Raji (cell line): Measurements from ENCODE around the gene GALNT10.

Source experiments
- POLR2A ChIP-seq: IDR thresholded peaks from 2 replicates; pipeline ENCODE4 v1.6.1; 2011; ENCODE audit warnings: low read depth, low read length, control low read depth; ENCODE audit not compliant: insufficient read depth

Gene GALNT10

DNA sequence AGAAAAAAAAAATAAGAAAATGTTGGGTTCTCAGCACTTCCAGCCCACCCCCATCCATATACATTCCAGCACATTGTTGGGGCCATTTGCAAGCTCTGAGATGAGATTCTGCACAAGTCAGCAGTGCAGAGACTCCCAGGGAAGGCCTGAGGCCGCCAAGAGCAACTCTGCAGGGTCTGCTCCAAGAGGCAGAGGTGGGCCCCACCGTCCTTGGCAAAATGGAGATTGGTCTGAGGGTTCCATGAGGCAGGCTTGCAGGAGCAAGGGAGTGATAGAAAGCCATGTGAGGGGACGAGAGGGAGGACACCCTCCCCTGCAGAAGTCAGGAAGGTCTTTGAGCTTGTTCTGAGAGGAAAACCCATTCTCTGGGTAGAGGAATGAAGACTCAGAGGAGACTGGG, 203.3 kb downstream of the GALNT10 start:
- TF ChIP-seq POLR2A = no peak

DNA sequence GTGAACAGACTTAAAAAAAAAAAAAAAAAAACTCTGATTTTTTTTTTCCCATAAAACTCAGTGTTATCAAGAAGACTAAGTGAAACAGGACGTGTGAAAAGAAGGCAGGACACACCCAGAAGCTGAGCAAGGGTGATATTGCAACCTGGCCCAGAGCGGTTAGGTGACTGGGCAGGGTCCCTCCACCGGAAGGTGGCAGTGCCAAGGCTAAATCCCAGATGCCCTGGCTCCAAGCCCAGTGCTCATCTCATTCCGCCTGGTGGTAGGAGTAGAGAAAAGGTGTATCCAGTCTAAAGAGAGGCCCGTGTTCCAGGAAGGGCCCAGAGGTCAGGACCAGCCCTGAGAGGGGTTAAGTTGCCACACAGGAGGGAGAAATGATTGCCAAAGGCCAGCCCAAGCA, 203.8 kb downstream of the GALNT10 start:
- no peak for TF ChIP-seq POLR2A

DNA sequence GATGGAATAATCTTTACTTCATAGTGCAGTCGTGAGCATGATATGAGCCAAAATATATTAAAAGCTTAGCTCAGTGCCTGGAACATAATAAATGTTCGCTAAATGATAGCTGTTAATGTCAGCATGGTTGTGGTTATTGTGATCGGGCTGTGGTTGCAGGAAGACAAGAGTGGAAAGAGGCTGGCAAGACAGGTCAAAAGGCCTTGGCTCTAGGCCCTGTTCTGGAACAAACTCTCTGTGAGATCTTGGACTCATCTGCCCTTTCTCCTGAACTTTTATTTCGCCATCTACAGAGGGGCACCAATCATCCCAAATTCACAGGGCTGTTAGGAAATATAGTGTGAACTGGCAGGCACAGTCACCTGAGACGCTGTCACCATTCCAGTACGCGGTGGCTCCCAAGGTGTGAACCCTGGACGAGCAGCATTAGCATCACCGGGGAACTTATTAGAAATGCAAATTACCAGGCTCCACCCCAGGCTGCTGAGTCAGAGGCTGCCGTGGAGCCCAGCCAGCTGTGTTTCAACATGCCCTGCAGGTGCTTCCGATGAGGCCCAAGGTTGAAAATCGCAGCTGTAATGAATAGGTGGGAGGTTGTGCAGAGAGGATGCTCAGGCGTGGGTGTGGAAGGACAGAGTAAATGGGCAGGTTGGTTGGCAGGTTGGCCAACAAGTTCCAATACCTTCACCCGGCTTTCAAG, 205.0 kb downstream of the GALNT10 start:
- no peak for TF ChIP-seq POLR2A

DNA sequence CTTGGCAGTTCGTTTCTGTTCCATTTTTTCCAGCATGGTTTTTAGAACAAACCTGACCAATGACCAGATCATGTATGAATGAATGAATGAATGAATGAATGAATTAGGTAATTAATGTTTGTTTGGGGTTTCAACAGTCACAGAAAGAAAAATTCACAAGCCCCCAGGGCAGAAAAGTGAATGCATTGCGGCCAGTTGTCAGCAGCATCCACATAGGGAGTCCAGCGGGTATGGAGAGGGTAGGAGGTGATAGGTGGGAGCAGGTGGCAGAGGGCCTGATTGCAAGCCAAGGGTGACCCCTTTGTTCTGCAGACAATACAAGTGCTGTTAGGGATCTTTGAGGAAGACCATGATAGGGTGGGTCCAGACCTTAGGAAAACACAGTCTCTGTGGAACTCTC, 205.6 kb downstream of the GALNT10 start:
- TF ChIP-seq POLR2A = no peak

DNA sequence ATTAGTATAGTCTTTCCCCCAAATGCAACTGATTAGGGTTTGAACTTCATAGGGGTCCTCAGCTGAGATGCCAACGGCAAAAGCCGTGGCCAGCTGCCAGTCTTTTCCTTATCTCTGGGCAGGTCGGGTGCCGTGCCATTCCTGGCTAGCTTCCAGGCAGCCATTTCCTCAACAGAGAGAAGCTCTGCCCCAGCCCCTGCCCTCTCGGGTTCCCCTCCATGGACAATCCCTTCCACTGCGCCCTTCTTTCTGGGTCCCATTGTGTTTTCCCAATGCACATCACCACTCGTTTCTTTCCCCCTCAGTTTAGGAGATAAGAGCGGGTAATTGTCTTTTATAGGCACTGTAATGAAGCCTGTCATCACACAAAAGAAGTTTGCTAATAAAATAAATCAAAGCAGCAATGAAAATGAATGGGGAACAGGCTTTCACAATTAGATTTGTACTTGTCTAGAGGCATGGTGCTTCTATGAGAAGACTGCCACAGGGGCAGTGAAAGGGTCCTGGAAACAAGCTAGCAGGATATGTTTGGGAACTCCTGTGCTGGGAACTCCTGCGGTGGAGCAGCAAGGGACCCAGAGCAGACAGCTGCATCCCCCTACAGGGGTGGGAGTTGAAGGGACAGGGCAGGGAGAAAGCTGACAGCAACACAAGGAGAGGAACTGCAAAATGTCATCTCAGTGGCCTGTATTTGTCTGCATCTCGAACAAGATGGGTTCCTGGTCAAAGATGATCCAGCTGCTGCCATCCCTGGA, 207.3 kb downstream of the GALNT10 start:
- TF ChIP-seq POLR2A = no peak

DNA sequence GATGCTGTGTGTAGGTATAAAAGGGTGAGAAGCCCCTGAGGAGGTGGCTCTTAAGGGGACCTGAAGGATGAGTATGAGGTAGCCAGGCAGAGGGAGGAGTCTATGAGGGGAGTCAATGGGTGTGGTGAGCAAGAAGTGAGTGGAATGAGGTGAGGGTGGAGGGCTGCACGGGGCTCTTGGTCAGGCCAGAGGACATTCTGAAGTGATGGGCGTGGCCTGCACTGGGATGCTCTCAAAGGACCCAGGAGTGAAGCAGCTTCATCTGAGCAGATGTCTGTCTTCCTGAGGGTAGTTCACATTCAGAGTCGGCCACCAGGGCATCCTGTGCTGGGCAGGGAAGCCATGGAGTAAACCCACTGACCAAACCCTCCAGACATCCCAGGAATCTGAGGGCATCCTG, 210.1 kb downstream of the GALNT10 start:
- no peak for TF ChIP-seq POLR2A

DNA sequence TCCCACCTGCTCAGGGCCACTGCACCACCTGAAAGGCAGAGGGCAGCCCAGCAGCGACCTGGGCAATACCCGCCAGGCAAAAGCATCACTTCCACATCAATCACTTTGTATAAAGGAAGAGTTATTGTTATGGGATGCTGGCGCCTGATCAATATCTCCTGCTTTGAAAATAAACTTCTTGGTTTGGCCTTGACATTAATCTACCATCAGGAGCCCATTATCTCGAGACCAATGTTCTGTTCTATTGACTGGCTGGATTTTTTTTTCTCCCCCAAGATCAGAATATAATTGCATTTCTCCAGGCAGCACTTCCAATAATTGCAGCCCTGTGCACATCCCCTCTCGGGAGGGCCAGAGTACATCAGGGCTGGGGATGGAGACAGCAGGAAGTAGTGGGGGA, 210.8 kb downstream of the GALNT10 start:
- no peak for TF ChIP-seq POLR2A

DNA sequence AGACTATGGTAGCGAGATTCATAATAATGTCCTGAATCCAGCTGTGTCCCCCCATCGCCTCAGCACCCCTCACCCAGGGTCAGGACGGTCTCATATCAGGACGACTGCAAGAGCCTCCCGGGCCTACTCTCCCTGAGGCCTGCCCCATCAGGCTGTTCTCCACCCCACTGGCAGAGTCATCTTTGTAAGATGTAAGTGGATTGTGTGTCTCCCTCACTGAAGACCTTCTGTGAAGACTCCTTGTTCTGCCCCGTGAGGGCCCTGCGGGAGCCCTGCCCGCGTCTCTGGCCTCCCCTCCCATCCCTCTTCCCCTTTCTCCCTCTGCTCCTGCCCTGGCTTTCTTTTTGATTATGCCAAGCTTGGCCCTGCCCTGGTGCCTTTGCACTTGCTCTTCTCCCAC, 211.4 kb downstream of the GALNT10 start:
- no peak for TF ChIP-seq POLR2A

DNA sequence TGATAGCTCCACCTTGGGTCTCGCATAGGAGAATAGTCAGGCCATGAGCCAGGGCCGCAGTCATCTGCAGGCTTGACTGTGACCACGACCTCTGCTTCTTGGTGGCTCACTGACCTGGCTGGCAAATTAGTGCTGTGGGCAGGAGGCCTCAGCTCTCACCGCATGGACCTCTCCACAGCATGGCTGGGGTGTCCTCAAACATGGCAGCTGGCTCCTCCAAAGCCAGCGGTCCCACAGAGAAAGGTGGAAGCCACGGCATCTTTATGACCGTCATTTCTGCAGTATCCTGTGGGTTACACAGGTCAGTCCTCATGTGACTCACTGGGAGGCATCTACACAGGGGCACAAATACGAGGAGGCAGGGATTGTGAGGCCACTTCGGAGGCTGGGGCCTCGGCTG, 212.1 kb downstream of the GALNT10 start:
- TF ChIP-seq POLR2A = no peak

DNA sequence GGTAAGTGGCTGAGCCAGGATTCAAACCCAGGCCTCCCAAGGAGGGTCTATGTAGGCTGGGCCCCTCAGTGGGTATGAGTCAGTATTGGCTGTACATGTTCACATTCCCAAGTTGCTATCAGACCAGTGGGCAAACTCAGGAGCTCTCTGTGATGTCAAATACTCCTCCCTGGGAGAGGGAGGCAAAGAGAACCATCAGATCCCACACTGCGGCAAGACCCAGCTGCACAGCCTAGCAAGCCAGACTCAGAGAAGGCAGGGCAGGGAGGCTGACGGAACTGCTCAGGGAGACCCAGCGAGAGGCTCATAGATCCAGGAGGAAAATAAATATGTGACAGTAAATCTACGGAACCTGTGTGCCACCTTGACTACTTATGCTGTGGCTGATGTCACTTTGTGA, 212.7 kb downstream of the GALNT10 start:
- no peak for TF ChIP-seq POLR2A

DNA sequence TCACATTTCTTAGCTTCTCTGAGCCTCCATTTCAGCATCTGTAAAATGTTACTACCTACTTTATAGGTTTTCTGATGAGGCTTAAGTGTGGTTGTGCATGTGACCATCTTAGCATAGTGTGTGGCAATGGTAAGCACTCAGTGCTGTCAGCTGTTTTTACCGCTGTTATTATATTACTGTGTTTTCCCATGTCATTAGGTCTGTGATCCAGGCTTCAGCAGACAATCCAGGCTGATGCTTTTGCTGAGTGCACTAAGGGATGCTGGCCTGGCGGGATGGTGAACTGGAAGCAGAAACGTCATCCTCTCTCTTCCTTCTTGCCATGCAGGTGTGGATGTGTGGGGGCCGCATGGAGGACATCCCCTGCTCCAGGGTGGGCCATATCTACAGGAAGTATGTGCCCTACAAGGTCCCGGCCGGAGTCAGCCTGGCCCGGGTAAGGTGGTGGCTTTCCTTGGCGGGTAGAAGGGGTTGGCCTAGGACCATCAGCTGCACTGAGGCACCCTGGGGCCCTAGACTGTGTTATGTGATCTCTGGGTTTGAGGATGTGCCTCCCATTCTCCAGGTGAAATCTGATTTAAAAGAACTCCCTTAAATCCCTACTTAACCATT, 213.3 kb downstream of the GALNT10 start:
- TF ChIP-seq POLR2A = no peak

DNA sequence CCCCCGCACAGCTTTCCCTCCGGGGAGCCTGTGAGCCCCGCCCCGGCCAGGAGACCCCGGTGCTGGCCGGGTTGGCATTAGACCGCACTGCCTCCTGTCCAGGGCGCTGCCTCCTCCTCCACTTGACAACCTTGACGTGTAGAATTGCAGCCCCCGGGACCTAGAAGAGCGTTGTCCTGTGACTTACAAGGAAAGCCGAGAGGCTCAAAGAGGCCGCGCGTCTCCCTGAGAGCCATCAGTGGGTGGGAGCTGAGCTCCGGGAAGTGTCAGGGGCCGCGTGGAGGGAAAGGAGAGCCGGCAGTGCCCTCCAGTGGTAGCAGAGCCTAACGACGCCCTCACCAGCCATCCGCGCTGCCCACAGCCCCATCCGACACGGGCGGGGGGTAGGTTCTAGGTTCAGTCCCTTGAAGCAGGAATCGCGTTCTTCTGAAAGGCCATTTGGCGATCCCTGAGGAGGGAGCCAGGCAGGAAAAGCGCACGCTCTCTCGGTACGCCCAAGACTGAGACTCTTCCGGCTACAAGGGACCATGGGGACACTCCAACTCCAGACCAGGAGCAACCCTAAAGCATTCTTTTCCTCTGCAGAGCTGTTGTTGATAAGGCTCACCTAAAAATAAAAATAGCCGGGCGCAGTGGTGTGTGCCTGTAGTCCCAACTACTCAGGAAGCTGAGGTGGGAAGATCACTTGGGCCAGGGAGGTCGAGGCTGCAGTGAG, 214.7 kb downstream of the GALNT10 start:
- TF ChIP-seq POLR2A = no peak

DNA sequence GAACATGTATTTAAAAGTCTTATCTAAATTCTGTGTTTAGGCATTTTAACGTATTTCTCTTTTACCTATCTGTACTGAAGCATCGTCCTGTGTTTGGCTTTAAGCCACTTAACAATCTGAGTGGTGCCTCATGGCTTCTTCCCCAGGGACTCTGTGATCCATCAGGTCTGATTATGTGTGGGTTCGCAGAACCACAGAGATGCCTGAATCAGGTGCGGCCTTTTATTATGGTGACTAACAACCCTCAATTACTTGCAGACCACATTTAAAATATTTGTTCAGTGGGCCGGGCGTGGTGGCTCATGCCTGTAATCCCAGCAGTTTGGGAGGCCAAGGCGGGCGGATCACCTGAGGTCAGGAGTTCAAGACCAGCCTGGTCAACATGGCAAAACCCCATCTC, 215.7 kb downstream of the GALNT10 start:
- no peak for TF ChIP-seq POLR2A

DNA sequence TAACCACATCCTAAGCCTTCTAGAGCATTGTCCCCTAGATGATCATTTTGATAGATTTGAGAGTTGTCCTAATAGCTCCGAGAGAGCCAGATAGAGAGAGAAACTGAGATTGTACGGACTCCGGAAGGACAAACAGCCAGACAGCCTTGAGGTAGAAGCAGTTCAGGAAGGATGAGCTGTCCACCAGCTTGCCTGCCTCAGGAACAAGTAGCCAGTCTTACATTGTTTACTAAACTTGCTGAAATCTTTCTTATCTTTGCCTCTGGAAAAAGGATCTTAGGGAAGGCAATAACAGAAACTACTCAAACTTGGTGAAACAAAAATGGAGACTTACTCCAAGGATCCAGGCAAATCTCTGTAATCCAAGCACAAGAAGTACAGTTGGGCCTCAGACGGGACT, 216.3 kb downstream of the GALNT10 start:
- TF ChIP-seq POLR2A = no peak

DNA sequence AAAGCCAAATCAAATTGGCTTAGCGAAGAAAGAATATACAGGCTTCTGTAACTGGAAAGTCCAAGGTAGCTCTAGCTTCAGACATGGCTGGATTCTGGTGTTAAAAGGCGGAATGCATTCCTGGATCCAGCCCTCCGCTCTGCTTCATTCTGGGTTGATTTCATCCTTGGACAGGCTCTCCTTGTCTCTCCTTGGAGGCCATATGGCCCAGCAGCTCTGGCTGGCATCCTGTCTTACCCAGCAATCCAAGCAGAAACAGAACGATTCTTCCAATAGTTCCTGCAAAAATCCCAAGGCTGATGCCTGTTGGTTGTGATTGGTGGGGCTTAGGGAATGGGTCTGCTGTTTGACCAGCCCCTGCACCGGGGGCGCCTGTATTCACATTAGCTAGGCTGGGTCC, 218.3 kb downstream of the GALNT10 start:
- no peak for TF ChIP-seq POLR2A
